ENCODE results near the gene PECR. TPM values are rescaled to one million over a fixed set of nuclear protein-coding genes. Genes with fewer than 3 reads are reported as not detected.
"Not testable (repeated sequence)": the region's sequence is repeated elsewhere in the genome, so short reads cannot be mapped to it uniquely, and the experiment has no call there.

The PECR gene
- total RNA-seq, 1 donor from 2014 or later, result 15.2 TPM

GRCh38 chr2:216001216-216002100 lies 80.2 kb downstream of the PECR start:
- H3K9me3 Mint-ChIP-seq, result no peaks in the 10 kb centered on the region
- no peak for DNase-seq (ENCODE audit: low spot score)
- intact Hi-C loops (cut with micrococcal nuclease), result no loop called here
- H3K4me1 Mint-ChIP-seq (ENCODE audit: low read depth), result peaks cover 38% of the 10 kb centered on the region
- no peak overlapping the region for H3K27ac Mint-ChIP-seq
- peaks cover 13% of the 10 kb centered on the region for H3K36me3 Mint-ChIP-seq (ENCODE audit: low read depth)
- H3K27me3 Mint-ChIP-seq (ENCODE audit: low read depth), result no peaks in the 10 kb centered on the region
- H3K4me3 Mint-ChIP-seq (ENCODE audit: low read depth), result no peak overlapping the region

DNA sequence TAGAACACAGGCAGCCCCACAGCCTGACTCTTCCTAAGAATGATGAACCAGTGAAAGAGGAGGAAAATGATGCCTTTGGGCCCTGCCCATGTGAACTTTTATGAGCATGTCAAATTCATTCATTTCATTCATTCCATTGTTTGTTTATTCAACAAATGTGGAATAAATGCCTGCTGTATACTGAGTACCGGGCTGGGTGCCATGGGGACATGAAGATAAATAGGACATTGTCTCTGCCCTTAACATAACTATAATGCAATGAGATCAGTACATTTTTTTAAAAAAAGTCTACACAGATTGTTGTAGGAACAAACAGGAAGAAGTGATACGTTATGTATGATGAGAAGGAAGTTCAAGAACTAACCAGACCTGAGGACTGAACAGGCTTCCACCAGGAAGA lies 83.0 kb downstream of the PECR start:
- H3K4me3 Mint-ChIP-seq (ENCODE audit: low read depth), result no peak overlapping the region
- DNase-seq (ENCODE audit: low spot score), result no peak
- intact Hi-C loops (cut with micrococcal nuclease), result no loop called here
- H3K4me1 Mint-ChIP-seq (ENCODE audit: low read depth), result peaks cover 18% of the 10 kb centered on the region
- no peaks in the 10 kb centered on the region for H3K27me3 Mint-ChIP-seq (ENCODE audit: low read depth)
- no peak overlapping the region for H3K27ac Mint-ChIP-seq
- H3K9me3 Mint-ChIP-seq, result no peaks in the 10 kb centered on the region
- H3K36me3 Mint-ChIP-seq (ENCODE audit: low read depth), result peaks cover 24% of the 10 kb centered on the region

DNA sequence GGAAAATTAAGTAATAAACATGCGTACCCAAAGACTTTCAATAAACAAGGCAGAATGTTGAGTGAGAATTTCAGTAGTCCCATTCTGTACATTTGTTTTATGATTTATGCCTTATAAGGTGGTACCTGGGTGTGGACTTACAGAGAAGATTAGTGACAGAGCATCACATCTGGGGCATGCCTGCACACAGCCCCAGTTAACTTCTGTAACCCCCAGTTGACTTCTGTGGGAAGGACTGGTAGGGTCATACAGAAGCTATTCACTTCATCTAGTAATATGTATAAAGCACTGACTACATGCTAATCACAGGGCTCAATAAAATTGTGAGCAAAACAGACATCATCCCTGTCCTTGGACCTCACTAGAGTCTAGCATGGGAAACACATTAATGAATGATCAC lies 84.4 kb downstream of the PECR start:
- no peaks in the 10 kb centered on the region for H3K9me3 Mint-ChIP-seq
- peak overlapping the region; percentile 31 for H3K27ac Mint-ChIP-seq
- peaks cover 9% of the 10 kb centered on the region for H3K4me1 Mint-ChIP-seq (ENCODE audit: low read depth)
- no peaks in the 10 kb centered on the region for H3K27me3 Mint-ChIP-seq (ENCODE audit: low read depth)
- no peak overlapping the region for H3K4me3 Mint-ChIP-seq (ENCODE audit: low read depth)
- peaks cover 34% of the 10 kb centered on the region for H3K36me3 Mint-ChIP-seq (ENCODE audit: low read depth)
- intact Hi-C loops (cut with micrococcal nuclease), result no loop called here
- DNase-seq (ENCODE audit: low spot score), result no peak

DNA sequence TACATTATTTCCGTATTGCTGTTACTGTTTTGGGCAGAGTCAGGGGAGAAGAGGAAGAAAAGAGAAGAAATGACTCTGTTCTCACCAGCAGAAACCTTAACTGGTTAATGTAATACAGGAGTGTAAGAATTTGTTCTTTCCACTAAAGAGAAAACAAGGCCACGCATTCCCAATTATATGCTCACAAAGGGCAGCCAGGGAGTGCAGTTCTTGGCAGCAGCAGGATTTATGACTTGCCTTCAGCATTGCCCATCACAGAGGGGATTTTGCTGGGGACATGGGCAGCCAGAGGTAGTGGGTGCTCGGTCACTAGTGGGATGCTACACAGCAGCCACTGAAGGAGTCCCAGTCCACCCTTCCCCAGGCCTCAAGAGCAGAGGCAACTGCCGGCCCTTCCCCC lies 86.7 kb downstream of the PECR start:
- Mint-ChIP-seq H3K4me3 (ENCODE audit: low read depth) (no peak overlapping the region), H3K27ac (no peak overlapping the region), H3K36me3 (ENCODE audit: low read depth) (peaks cover 57% of the 10 kb centered on the region), H3K9me3 (peaks cover 19% of the 10 kb centered on the region), H3K27me3 (ENCODE audit: low read depth) (no peaks in the 10 kb centered on the region), H3K4me1 (ENCODE audit: low read depth) (peaks cover 5% of the 10 kb centered on the region)
- no peak for DNase-seq (ENCODE audit: low spot score)
- intact Hi-C loops (cut with micrococcal nuclease), result no loop called here

DNA sequence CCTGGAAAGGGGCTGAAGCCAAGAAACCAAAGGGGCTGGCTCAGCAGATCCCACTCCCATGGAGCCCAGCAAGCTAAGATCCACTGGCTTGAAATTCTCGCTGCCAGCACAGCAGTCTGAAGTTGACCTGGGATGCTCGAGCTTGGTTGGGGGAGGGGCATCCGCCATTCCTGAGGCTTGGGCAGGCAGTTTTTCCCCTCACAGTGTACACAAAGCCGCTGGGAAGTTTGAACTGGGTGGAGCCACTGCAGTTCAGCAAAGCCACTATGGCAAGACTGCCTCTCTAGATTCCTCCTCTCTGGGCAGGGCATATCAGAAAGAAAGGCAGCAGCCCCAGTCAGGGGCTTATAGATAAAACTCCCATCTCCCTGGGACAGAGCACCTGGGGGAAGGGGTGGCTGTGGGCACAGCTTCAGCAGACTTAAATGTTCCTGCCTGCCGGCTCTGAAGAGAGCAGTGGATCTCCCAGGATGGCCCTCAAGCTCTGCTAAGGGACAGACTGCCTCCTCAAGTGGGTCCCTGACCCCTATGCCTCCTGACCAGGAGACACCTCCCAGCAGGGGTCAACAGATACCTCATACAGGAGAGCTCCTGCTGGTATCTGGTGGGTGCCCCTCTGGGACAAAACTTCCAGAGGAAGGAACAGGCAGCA lies 92.9 kb downstream of the PECR start:
- H3K27ac Mint-ChIP-seq; intact Hi-C loops (cut with micrococcal nuclease); H3K27me3 Mint-ChIP-seq (ENCODE audit: low read depth); H3K4me1 Mint-ChIP-seq (ENCODE audit: low read depth); DNase-seq (ENCODE audit: low spot score); H3K4me3 Mint-ChIP-seq (ENCODE audit: low read depth): not testable (repeated sequence)
- Mint-ChIP-seq H3K9me3 (peaks cover 49% of the 10 kb centered on the region), H3K36me3 (ENCODE audit: low read depth) (peaks cover 79% of the 10 kb centered on the region)

Other genes with a start within 250 kb of the PECR start
- gene MREG, start 68.3 kb downstream of the PECR start, total RNA-seq, result 15.3 and 15.7 TPM in 2 replicates
- 1.3 and 1.6 TPM in 2 replicates for gene TMEM169, start 110 bp upstream of the PECR start, total RNA-seq
- gene XRCC5, start 27.5 kb upstream of the PECR start, total RNA-seq, result 452 and 492 TPM in 2 replicates